Limb (tissue), 2 donors: Measurements from ENCODE around the gene RPL27.
"Not testable (repeated sequence)": the region's sequence is repeated elsewhere in the genome, so short reads cannot be mapped to it uniquely, and the experiment has no call there.

ENCODE experiments used
- DNase-seq, 2 donors: peaks; one replicate each; pipeline ENCODE4 v3.0.0-alpha.2; 2016; ENCODE audit errors: extremely low spot score in 2 of 2

The RPL27 gene

GRCh38 chr17:42997984-42998938, at the start of gene RPL27:
TSS of gene RPL27 (plus strand) at chr17:42998419. CDS start at chr17:42998751, 332 bp downstream.
- DNase-seq = peak; percentile 99 to 100

- DNase-seq = no peak
Observed at GRCh38 chr17:42950044-42950783, 48.0 kb upstream of the RPL27 start.

GRCh38 chr17:42953669-42954068, 44.5 kb upstream of the RPL27 start:
- DNase-seq = no peak

- peak; percentile 93 to 94 for DNase-seq
Observed at GRCh38 chr17:42964161-42964932, 33.9 kb upstream of the RPL27 start, which contains the start of gene AARSD1. TSS of gene AARSD1 (minus strand) at chr17:42964454. CDS start at chr17:42964440, 14 bp downstream.

GRCh38 chr17:42967925-42968324, 30.3 kb upstream of the RPL27 start:
- no peak for DNase-seq

GRCh38 chr17:42969001-42969581, 29.1 kb upstream of the RPL27 start:
- no peak for DNase-seq

GRCh38 chr17:42971589-42971988, 26.6 kb upstream of the RPL27 start:
- DNase-seq = no peak

- DNase-seq = not testable (repeated sequence)
Observed at GRCh38 chr17:42973323-42973722, 24.9 kb upstream of the RPL27 start.

GRCh38 chr17:42975265-42975664, 23.0 kb upstream of the RPL27 start:
- DNase-seq = no peak

GRCh38 chr17:42975701-42976100, 22.5 kb upstream of the RPL27 start:
- DNase-seq = not testable (repeated sequence)

GRCh38 chr17:42979511-42980273, 18.5 kb upstream of the RPL27 start, which contains the start of gene PTGES3L:
TSS of gene PTGES3L (minus strand) at chr17:42980080. CDS start at chr17:42980053, 27 bp downstream.
- DNase-seq = peak; percentile 51 to 66

GRCh38 chr17:42980274-42980765, 17.9 kb upstream of the RPL27 start, which contains the start of gene RUNDC1:
TSS of gene RUNDC1 (plus strand) at chr17:42980565. CDS start at chr17:42980577, 12 bp downstream.
- DNase-seq = peak; percentile 81 to 95

- DNase-seq = peak; percentile 31 to 57
Observed at GRCh38 chr17:42980766-42981397, 17.3 kb upstream of the RPL27 start.

GRCh38 chr17:42982266-42982665, 16.0 kb upstream of the RPL27 start:
- DNase-seq = no peak

- no peak for DNase-seq
Observed at GRCh38 chr17:42985225-42985624, 13.0 kb upstream of the RPL27 start.

GRCh38 chr17:42989141-42989540, 9.1 kb upstream of the RPL27 start:
- no peak for DNase-seq

GRCh38 chr17:42989726-42990652, 8.2 kb upstream of the RPL27 start:
- no peak for DNase-seq

GRCh38 chr17:42991471-42991870, 6.7 kb upstream of the RPL27 start:
- DNase-seq = no peak
